ENCODE results near the gene SLC37A3.
"Not testable (repeated sequence)": the region's sequence is repeated elsewhere in the genome, so short reads cannot be mapped to it uniquely, and the experiment has no call there.

Gene SLC37A3

GRCh38 chr7:140435252-140435895 is 37.0 kb upstream of the SLC37A3 start:
- TF ChIP-seq CTCF (IDR thresholded peaks at IDR 0.05; ENCODE audit: extremely low read depth, missing control alignments), result no peak
- no peak for DNase-seq (ENCODE audit: low spot score)

- no peak for DNase-seq (ENCODE audit: low spot score)
- TF ChIP-seq CTCF (IDR thresholded peaks at IDR 0.05; ENCODE audit: extremely low read depth, missing control alignments), result no peak
Observed at GRCh38 chr7:140433396-140433795, 35.1 kb upstream of the SLC37A3 start.

- TF ChIP-seq CTCF (IDR thresholded peaks at IDR 0.05; ENCODE audit: extremely low read depth, missing control alignments), result no peak
- DNase-seq (ENCODE audit: low spot score), result no peak
Observed at GRCh38 chr7:140426130-140426529, 27.8 kb upstream of the SLC37A3 start.

- DNase-seq (ENCODE audit: low spot score), result no peak
- TF ChIP-seq CTCF (IDR thresholded peaks at IDR 0.05; ENCODE audit: extremely low read depth, missing control alignments), result no peak
Observed at GRCh38 chr7:140425718-140426117, 27.4 kb upstream of the SLC37A3 start.

GRCh38 chr7:140423501-140423900 is 25.2 kb upstream of the SLC37A3 start:
- no peak for DNase-seq (ENCODE audit: low spot score)
- no peak for TF ChIP-seq CTCF (IDR thresholded peaks at IDR 0.05; ENCODE audit: extremely low read depth, missing control alignments)

- no peak for TF ChIP-seq CTCF (IDR thresholded peaks at IDR 0.05; ENCODE audit: extremely low read depth, missing control alignments)
Observed at GRCh38 chr7:140421521-140421920, 23.2 kb upstream of the SLC37A3 start.

GRCh38 chr7:140418653-140419052 is 20.3 kb upstream of the SLC37A3 start:
- DNase-seq (ENCODE audit: low spot score), result no peak
- TF ChIP-seq CTCF (IDR thresholded peaks at IDR 0.05; ENCODE audit: extremely low read depth, missing control alignments), result no peak

More at GRCh38 chr7:140421521-140421920, 23.2 kb upstream of the SLC37A3 start:
- DNase-seq (ENCODE audit: low spot score), result no peak

GRCh38 chr7:140418156-140418472 is 19.8 kb upstream of the SLC37A3 start:
- not testable (repeated sequence) for DNase-seq (ENCODE audit: low spot score)

Data from GM20000 (cell line).